Astrocyte (in vitro differentiated cells and primary cell): ENCODE data around the gene ACKR2.

Experiments
- EZH2 ChIP-seq: IDR thresholded peaks from 2 replicates; pipeline ENCODE4 v1.6.1; 2012; ENCODE audit warnings: mild to moderate bottlenecking, low read length, inconsistent platforms; ENCODE audit not compliant: insufficient read depth
- TF ChIP-seq, protein P1 (sequence below): IDR thresholded peaks from 2 replicates; pipeline ENCODE4 v1.5.1; 2011; ENCODE audit warnings: low read depth, mild to moderate bottlenecking, inconsistent platforms, low read length, moderate library complexity; ENCODE audit not compliant: insufficient read depth

DNA sequence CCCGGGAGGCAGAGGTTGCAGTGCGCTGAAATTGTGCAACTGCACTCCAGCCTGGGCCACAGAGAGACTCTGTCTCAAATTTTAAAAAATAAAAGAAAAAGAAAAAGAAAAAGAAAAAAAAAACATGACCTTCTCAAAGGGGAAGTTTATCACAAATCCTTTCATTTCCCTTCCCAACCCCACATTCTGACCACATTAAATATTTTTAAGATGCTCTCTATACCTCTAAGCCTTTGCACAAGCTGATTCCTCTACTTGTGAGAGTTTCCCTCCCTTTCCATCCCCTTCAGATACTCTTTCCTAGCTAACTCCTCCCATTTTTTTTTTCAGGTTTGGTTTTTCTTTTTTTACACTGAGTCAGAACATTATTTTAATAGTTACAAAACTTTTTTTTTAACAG lies 9.0 kb upstream of the ACKR2 start:
- TF ChIP-seq, protein P1, sequence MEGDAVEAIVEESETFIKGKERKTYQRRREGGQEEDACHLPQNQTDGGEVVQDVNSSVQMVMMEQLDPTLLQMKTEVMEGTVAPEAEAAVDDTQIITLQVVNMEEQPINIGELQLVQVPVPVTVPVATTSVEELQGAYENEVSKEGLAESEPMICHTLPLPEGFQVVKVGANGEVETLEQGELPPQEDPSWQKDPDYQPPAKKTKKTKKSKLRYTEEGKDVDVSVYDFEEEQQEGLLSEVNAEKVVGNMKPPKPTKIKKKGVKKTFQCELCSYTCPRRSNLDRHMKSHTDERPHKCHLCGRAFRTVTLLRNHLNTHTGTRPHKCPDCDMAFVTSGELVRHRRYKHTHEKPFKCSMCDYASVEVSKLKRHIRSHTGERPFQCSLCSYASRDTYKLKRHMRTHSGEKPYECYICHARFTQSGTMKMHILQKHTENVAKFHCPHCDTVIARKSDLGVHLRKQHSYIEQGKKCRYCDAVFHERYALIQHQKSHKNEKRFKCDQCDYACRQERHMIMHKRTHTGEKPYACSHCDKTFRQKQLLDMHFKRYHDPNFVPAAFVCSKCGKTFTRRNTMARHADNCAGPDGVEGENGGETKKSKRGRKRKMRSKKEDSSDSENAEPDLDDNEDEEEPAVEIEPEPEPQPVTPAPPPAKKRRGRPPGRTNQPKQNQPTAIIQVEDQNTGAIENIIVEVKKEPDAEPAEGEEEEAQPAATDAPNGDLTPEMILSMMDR = no peak
- no peak for TF ChIP-seq EZH2
